Colon (tissue), 2 donors: ENCODE measurements around the gene RNU1-2.
"Not testable (repeated sequence)": the region's sequence is repeated elsewhere in the genome, so short reads cannot be mapped to it uniquely, and the experiment has no call there.

Experiments
- FAIRE-seq: peaks from 2 replicates; lab custom pipeline; 2012; peaks lifted over from hg19 to GRCh38; lab: Jason Lieb, UNC
- donor health status: control.
- donor health status: control.

Gene RNU1-2

GRCh38 chr1:16911851-16912721 lies 16.3 kb downstream of the RNU1-2 start:
- not testable (repeated sequence) for FAIRE-seq

GRCh38 chr1:16912742-16913141 lies 17.0 kb downstream of the RNU1-2 start:
- not testable (repeated sequence) for FAIRE-seq

GRCh38 chr1:16913181-16913832 lies 17.5 kb downstream of the RNU1-2 start:
- FAIRE-seq = no peak

- FAIRE-seq = no peak
Measured at GRCh38 chr1:16913833-16914662, 18.3 kb downstream of the RNU1-2 start.

- FAIRE-seq = not testable (repeated sequence)
Measured at GRCh38 chr1:16914928-16915626, 19.3 kb downstream of the RNU1-2 start.

GRCh38 chr1:16915627-16915973 lies 19.8 kb downstream of the RNU1-2 start:
- no peak for FAIRE-seq

- not testable (repeated sequence) for FAIRE-seq
Measured at GRCh38 chr1:16916036-16916880, 20.5 kb downstream of the RNU1-2 start.

GRCh38 chr1:16918371-16918770 lies 22.6 kb downstream of the RNU1-2 start:
- FAIRE-seq = no peak

GRCh38 chr1:16918936-16919665 lies 23.3 kb downstream of the RNU1-2 start:
- not testable (repeated sequence) for FAIRE-seq

- FAIRE-seq = no peak
Measured at GRCh38 chr1:16920951-16921350, 25.2 kb downstream of the RNU1-2 start.

GRCh38 chr1:16921391-16922185 lies 25.8 kb downstream of the RNU1-2 start, which contains the start of gene CROCC:
CROCC (plus strand) TSS chr1:16921931; CDS start chr1:16922019, 88 bp downstream.
- no peak for FAIRE-seq

- FAIRE-seq = no peak
Measured at GRCh38 chr1:16922466-16922865, 26.7 kb downstream of the RNU1-2 start.

GRCh38 chr1:16922885-16923431 lies 27.2 kb downstream of the RNU1-2 start:
- FAIRE-seq = no peak

- no peak for FAIRE-seq
Measured at GRCh38 chr1:16924216-16924918, 28.6 kb downstream of the RNU1-2 start.

GRCh38 chr1:16924919-16925477 lies 29.2 kb downstream of the RNU1-2 start:
- no peak for FAIRE-seq

GRCh38 chr1:16925635-16926490 lies 30.1 kb downstream of the RNU1-2 start:
- no peak for FAIRE-seq

GRCh38 chr1:16926491-16927073 lies 30.8 kb downstream of the RNU1-2 start:
- FAIRE-seq = no peak
